KBM-7 (cell line): Measurements from ENCODE around the gene CIB4.
"Not testable (repeated sequence)": the region's sequence is repeated elsewhere in the genome, so short reads cannot be mapped to it uniquely, and the experiment has no call there.

ENCODE experiments used
- DNase-seq: peaks from one replicate; pipeline ENCODE4 v3.0.0-alpha.2; 2015
- in situ Hi-C: fragments of 300-500 bp; cut with MboI; formaldehyde crosslinking; loops from 2 replicates; pipeline ENCODE4 v1.14.3; 2020; ENCODE audit warnings: low sequenced_read_pairs, low pct_unique_long_range_greater_than_20kb, mixed read lengths

The CIB4 gene

GRCh38 chr2:26668856-26669750 is 27.9 kb upstream of the CIB4 start:
- in situ Hi-C loops: no loop called here

DNA sequence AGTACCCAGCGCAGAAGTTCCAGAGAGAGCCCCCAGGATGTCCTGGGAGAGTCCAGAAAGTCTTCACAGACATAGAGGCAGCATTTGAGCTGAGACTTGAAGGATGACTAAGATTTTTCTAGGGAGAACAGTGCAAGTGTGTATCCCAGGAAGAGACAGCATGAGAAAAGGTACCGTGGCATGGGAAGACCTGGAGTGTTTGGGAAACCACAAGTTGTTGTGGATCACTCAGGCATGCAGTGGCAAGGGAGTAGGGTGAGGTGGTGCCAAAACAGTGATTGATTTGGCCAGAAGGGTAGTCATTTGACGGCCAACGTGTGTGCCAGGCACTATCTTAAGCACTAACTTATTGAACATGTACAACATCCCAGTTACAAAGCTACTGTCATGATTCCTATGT is 26.9 kb upstream of the CIB4 start:
- in situ Hi-C loops: no loop called here
- DNase-seq: no peak

More at GRCh38 chr2:26668856-26669750, 27.9 kb upstream of the CIB4 start:
- DNase-seq: no peak

DNA sequence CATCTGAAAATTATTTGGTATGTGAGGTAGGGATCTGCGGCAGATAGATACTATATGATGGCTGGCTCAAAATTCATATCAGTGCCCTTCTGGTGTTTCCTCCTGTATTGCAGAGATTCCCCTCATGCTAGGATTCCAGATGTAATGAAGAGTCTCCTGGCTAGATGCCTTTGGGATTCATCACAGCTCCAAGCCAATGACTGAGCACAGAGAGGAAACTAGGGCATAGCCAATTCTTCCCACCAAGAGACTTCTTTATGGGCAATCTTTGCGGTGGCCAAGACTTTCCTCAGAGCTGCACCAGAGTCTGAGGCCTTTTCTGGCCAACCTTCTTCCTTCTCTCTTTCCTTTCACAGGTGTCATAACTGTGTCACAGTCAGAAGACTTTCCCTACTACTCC is 25.5 kb upstream of the CIB4 start:
- in situ Hi-C loops: no loop called here
- no peak for DNase-seq

DNA sequence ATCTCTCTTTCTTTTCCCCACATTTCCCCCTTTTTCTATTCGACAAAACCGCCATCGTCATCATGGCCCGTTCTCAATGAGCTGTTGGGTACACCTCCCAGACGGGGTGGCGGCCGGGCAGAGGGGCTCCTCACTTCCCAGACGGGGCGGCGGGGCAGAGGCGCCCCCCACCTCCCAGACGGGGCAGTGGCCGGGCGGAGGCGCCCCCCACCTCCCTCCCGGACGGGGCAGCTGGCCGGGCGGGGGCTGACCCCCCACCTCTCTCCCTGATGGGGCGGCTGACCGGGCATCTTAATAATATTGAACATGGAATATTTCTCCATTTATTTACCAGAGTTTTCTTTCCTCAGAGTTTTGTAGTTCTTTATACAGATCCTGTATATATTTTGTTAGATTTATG is 24.1 kb upstream of the CIB4 start:
- in situ Hi-C loops, DNase-seq: not testable (repeated sequence)

GRCh38 chr2:26660363-26660962 is 19.3 kb upstream of the CIB4 start:
- in situ Hi-C loops: no loop called here

DNA sequence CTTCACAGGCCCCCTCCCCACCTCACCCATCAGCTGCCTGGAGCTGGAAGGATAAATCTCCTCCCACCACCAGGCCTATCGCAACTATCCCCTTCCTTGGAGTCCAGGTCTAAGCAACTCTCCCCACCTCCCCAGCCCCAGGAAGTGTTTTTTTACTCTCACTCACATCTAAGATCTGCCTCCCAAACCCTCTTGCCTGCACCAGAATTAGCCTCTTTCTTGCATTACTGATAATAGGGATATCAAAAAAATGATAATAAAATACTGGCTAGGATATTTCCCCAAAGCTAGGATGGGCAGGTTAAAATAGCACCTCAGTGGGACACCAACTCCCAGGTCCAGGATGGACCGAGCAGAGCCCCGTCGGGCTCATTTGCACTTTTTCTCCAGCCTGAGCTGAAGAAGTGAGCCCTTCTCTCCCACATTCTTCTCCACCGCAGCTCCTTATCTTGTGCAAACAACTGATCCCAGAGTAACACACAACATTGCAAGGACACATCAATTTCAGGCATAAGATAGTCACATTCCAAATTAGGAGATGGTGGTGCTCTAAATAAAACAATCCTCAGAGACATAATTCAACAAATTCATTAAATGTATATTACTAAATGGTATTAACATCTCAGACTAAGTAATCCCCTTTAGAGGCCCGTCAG is 17.7 kb upstream of the CIB4 start:
- in situ Hi-C loops: no loop called here
- no peak for DNase-seq

More at GRCh38 chr2:26660363-26660962, 19.3 kb upstream of the CIB4 start:
- no peak for DNase-seq

DNA sequence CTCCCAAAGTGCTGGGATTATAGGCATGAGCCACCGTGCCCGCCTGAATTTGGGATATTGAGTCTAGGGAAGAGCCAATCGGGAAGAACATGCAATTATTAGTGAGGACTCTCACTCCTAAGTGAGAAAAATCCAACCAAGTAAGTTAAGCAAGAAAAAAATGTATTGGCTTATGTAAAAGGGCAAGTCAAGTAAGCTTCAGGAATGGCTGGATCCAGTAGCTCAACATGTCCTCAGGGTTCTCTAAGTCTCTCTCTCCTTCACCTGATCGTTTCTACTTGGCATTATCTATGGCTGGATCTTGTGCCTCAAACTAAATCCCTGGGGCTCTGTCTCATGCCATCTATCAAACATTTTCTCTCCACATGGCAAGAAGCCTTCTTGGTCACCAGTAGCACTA is 16.1 kb upstream of the CIB4 start:
- DNase-seq: no peak
- in situ Hi-C loops: no loop called here

- DNase-seq: no peak
- in situ Hi-C loops: no loop called here
Measured at GRCh38 chr2:26655611-26656195, 14.5 kb upstream of the CIB4 start.

DNA sequence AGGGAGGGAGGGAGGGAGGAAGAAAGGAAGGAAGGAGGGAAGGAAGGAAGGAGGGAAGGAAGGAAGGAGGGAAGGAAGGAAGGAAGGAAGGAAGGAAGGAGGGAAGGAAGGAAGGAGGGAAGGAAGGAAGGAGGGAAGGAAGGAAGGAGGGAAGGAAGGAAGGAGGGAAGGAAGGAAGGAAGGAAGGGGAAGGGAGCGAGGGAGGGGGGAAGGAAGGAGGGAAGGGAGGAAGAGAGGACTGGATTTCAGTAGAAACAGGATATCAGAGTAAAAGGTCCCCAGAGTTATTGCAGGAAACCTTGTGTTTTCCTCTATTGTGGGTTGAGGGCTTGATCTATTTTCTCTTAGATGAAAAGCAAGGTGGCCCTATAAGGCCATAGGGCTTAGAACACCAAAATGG is 14.0 kb upstream of the CIB4 start:
- in situ Hi-C loops, DNase-seq: not testable (repeated sequence)

- no peak for DNase-seq
- in situ Hi-C loops: no loop called here
Measured at GRCh38 chr2:26654061-26654340, 12.8 kb upstream of the CIB4 start.

DNA sequence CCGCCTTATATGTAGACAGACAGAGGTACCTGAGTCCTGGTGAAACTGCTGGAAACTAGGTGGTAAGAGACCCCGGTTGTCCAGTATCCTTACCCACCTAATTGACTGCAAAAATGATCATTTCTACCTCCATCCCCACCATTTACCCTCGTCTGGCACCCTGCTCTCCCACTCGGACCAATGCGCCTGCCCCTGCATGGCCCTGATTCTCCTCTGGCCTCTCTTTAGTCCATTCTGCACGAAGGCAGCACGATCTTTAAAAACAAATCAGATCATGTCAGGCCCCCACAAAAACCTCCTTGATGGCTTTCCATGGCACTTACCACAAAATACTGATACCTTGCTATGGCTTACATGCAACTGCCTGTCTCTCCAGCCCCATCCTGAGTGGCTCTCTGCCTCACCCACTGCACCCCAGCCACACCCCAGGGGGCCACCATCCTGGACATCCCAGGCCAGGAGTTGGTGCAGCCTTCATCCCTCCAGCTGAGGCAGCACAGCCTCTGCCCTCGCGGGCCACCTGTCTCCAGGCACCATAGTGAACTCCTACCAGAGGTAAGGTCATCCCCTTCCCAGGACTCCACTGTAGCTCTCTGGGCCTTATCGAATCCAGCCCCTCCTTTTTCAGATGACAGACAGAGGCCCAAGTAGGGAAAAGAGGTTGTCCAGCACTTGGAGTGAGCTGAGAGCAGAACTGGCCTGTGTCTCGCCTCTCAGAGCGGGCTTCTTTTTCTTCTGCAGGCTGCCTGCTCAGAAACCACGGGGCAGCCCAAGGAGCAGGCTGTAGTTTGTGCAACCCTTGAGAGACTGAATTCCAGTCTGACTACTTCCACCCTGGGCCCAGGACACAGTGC is 12.3 kb upstream of the CIB4 start:
- DNase-seq: no peak
- in situ Hi-C loops: no loop called here

DNA sequence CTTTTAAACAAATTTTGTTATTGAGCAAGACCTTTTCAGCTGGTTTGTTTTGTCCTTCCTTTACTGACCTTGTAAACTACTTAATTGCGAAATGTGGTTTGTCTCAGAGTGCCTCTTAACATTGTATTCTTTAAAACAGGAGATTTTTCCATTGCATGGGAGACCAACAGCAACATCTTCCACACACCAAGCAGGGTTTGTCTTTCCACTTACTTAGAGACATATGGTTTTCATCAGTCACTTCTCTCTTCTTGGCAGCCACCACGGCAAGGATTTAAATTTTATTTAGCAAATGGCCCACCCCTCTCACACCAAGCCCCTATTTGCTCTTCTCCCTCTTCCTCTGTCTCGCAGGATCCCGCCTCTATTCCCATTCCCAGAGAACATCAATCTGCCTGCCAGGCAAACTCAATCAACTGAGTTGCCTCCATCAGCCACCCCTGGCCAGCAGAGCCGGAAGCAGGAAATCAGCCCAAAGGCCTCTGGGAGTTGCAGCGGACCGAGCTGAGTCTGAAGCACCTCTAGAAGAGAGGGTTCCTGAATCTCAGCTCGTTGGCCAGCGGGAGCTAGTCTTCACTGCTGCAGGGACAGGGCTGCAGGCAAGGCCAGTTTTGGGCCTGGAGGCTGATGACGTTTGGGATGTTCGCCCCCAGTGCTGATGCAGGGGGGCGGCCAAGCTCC is 11.3 kb upstream of the CIB4 start:
- no peak for DNase-seq
- in situ Hi-C loops: no loop called here

DNA sequence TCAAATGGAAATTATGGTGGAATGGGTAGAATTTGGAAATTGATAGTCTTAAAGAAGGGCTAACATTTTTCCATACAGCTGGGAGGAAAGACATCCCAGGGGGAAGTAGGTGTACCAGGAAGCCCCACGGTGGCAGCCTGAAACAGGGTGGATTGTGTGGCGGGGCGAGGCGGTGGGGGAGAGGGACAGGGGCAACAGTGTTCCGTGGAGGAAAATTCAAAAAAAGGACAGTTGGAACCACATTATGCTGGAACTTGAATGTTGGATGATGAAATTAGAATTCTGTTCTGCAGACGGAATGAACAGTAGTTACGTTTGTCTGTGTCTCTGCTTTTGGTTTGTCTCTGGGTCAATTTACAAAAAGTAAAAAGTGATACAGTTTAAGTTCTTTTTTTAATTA is 10.6 kb upstream of the CIB4 start:
- in situ Hi-C loops: no loop called here
- no peak for DNase-seq

- in situ Hi-C loops: no loop called here
- DNase-seq: no peak
Measured at GRCh38 chr2:26651470-26651771, 10.3 kb upstream of the CIB4 start.

GRCh38 chr2:26650713-26651469 is 9.7 kb upstream of the CIB4 start:
- no peak for DNase-seq
- in situ Hi-C loops: no loop called here

- no peak for DNase-seq
Measured at GRCh38 chr2:26649992-26650712, 9.0 kb upstream of the CIB4 start.

GRCh38 chr2:26649322-26649721 is 8.2 kb upstream of the CIB4 start:
- DNase-seq: no peak
- in situ Hi-C loops: no loop called here

More at GRCh38 chr2:26649992-26650712, 9.0 kb upstream of the CIB4 start:
- in situ Hi-C loops: no loop called here

DNA sequence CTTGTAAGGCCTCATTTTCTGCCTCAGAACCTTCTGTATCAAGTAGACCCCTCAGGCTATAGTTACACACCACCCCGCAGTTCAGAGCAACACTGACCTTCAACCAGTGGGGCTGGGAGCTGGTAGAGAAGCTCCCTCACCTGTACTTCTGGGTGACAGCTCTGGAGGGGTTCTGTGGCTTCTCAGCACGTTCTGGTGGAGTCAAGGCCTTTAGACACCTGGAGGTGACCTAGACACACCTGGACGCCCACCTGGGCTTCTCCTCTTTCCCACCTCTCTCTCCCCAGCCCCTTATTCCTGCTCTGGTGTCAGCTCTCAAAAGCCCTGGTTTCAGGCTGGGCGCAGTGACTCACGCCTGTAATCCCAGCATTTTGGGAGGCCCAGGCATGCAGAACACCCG is 7.3 kb upstream of the CIB4 start:
- in situ Hi-C loops: no loop called here
- DNase-seq: no peak
